CD4-positive, alpha-beta memory T cell (primary cell): Measurements from ENCODE around the gene SLC45A1. TPM values are rescaled to one million over a fixed set of nuclear protein-coding genes. Genes with fewer than 3 reads are reported as not detected.

Experiments
- CTCF ChIA-PET: fragments of 350-600 bp; sonication (Branson Sonifier 250); formaldehyde crosslinking; loops from one replicate; lab custom pipeline; 2021; ENCODE audit warnings: inconsistent platforms; ENCODE audit not compliant: partially characterized antibody; lab: Charles Lee
- POLR2A ChIA-PET: fragments of 350-600 bp; sonication (Branson Sonifier 250); formaldehyde crosslinking; loops from one replicate; lab custom pipeline; 2021; ENCODE audit not compliant: partially characterized antibody; lab: Charles Lee
- DNase-seq, 5 donors: peaks; one replicate each; pipeline versions ENCODE4 v3.0.0 to v3.0.0-alpha.2; 2020 to 2022; ENCODE audit warnings: mixed read lengths in 1 of 5
- H3K27ac ChIP-seq: one replicate; pipeline ENCODE4 v1.7.0; 2013; ENCODE audit warnings: low read depth, low read length
- H3K27me3 ChIP-seq: 2 replicates; pipeline ENCODE4 v1.7.0; 2013; ENCODE audit warnings: mild to moderate bottlenecking, low read length, moderate library complexity; ENCODE audit not compliant: insufficient read depth
- H3K36me3 ChIP-seq: 2 replicates; pipeline ENCODE4 v1.7.0; 2013; ENCODE audit warnings: mild to moderate bottlenecking, low read length, moderate library complexity; ENCODE audit not compliant: insufficient read depth
- H3K4me1 ChIP-seq: 2 replicates; pipeline ENCODE4 v1.7.0; 2013; ENCODE audit warnings: mild to moderate bottlenecking, low read length, moderate library complexity; ENCODE audit not compliant: insufficient read depth
- H3K4me3 ChIP-seq, 2 donors: one replicate each; pipeline ENCODE4 v1.7.0; 2013; ENCODE audit warnings: low read length in 2 of 2, mild to moderate bottlenecking in 1 of 2
- H3K9me3 ChIP-seq, 2 donors: one replicate each; pipeline ENCODE4 v1.7.0; 2013; ENCODE audit warnings: low read length in 2 of 2, control low read depth in 1 of 2; ENCODE audit not compliant: control insufficient read depth in 1 of 2
- H3K27ac Mint-ChIP-seq, 7 donors: one replicate each; pipeline ENCODE4 v1.8.0; 2020 to 2021; ENCODE audit warnings: mixed read lengths in 7 of 7, mild to moderate bottlenecking in 6 of 7, inconsistent platforms in 3 of 7, moderate library complexity in 3 of 7
- H3K27me3 Mint-ChIP-seq, 2 donors: one replicate each; pipeline ENCODE4 v1.8.0; 2020 to 2021; ENCODE audit warnings: mixed read lengths in 2 of 2
- H3K36me3 Mint-ChIP-seq, 2 donors: one replicate each; pipeline ENCODE4 v1.8.0; 2020 to 2021; ENCODE audit warnings: mixed read lengths in 2 of 2, inconsistent platforms in 1 of 2, mild to moderate bottlenecking in 1 of 2
- H3K4me1 Mint-ChIP-seq, 4 donors: one replicate each; pipeline ENCODE4 v1.8.0; 2020 to 2021; ENCODE audit warnings: mixed read lengths in 4 of 4, mild to moderate bottlenecking in 1 of 4
- H3K4me3 Mint-ChIP-seq, 8 donors: one replicate each; pipeline ENCODE4 v1.8.0; 2020 to 2021; ENCODE audit warnings: mixed read lengths in 8 of 8, mild to moderate bottlenecking in 7 of 8, moderate library complexity in 6 of 8, inconsistent platforms in 3 of 8
- H3K9me3 Mint-ChIP-seq, 8 donors: one replicate each; pipeline ENCODE4 v1.8.0; 2020 to 2021; ENCODE audit warnings: mixed read lengths in 8 of 8, mild to moderate bottlenecking in 5 of 8, inconsistent platforms in 3 of 8, moderate library complexity in 1 of 8
- intact Hi-C: fragments of 100-400 bp; cut with micrococcal nuclease; formaldehyde crosslinking; loops from one replicate; pipeline ENCODE4 v1.15.1; 2023
- polyA plus RNA-seq, 2 donors: library from polyadenylated mRNA; unstranded; fragments of 300-500 nt; fragmentation: Illumina TruSeq; gene quantifications; one replicate each; pipeline ENCODE4 v1.2.3, GENCODE V29; 2021
- total RNA-seq, 2 experiments: library from RNA; stranded (reverse); gene quantifications; one replicate each; pipeline ENCODE4 v1.2.3, GENCODE V29; 2021

Gene SLC45A1
- total and polyA plus RNA-seq, 4 experiments from 2014 or later, result 0.33 to 1.2 (median 0.73) TPM

DNA sequence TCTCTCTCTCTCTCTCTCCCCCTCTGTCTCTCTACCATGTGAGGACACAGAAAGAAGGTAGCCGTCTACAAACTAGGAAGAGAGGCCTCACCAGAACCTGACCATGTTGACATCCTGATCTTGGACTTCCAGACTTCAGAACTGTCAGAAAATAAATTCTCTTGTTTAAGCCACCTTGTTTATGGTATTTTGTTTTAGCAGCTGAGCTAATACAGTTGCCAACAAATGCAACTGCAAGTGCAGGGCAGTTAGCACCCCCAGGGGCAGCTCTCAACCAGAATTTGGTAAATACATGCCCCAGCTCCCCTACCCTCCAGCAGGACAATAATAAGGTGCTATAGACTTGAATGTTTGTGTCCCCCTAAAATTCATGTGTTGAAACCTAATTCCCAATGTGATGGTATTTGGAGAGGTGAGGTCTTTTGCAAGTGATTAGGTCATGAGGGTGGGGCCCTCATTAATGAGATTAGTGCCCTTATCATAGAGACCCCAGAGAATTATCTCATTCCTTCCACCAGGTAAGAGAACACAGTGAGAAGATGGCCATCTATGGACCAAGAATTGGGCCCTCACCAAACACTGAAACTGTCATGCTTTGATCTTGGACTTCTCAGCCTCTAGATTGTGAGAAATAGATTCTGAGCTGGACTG, 6.7 kb upstream of the SLC45A1 start:
- intact Hi-C loops, result loop anchor here (10.0 kb wide), 1 partner anchor 156 kb away; no protein-coding TSS in a partner anchor
- peaks cover 2 to 17% (median 8%) of the 10 kb centered on the region in 4 donors for H3K4me1 Mint-ChIP-seq
- peaks cover 8% of the 10 kb centered on the region for H3K27me3 ChIP-seq
- peaks cover 0 to 10% (median 0%) of the 10 kb centered on the region in 8 donors for H3K9me3 Mint-ChIP-seq
- no peaks in the 10 kb centered on the region for H3K9me3 ChIP-seq
- POLR2A ChIA-PET, result no interaction called here
- no peaks in the 10 kb centered on the region for H3K4me1 ChIP-seq
- no peak overlapping the region for H3K27ac Mint-ChIP-seq
- no peak overlapping the region for H3K4me3 Mint-ChIP-seq
- no peaks in the 10 kb centered on the region for H3K36me3 ChIP-seq
- CTCF ChIA-PET, result interaction anchor here (1.4 to 9.9 kb wide), 3 partner anchors 279 to 296 kb away, joined by 4 to 147 read pairs (median 10); no protein-coding TSS in a partner anchor
- DNase-seq, result no peak
- H3K27me3 Mint-ChIP-seq, result peaks cover 15 to 19% of the 10 kb centered on the region in 2 donors
- H3K27ac ChIP-seq, result no peak overlapping the region
- H3K4me3 ChIP-seq, result no peak overlapping the region
- H3K36me3 Mint-ChIP-seq, result no peaks in the 10 kb centered on the region

DNA sequence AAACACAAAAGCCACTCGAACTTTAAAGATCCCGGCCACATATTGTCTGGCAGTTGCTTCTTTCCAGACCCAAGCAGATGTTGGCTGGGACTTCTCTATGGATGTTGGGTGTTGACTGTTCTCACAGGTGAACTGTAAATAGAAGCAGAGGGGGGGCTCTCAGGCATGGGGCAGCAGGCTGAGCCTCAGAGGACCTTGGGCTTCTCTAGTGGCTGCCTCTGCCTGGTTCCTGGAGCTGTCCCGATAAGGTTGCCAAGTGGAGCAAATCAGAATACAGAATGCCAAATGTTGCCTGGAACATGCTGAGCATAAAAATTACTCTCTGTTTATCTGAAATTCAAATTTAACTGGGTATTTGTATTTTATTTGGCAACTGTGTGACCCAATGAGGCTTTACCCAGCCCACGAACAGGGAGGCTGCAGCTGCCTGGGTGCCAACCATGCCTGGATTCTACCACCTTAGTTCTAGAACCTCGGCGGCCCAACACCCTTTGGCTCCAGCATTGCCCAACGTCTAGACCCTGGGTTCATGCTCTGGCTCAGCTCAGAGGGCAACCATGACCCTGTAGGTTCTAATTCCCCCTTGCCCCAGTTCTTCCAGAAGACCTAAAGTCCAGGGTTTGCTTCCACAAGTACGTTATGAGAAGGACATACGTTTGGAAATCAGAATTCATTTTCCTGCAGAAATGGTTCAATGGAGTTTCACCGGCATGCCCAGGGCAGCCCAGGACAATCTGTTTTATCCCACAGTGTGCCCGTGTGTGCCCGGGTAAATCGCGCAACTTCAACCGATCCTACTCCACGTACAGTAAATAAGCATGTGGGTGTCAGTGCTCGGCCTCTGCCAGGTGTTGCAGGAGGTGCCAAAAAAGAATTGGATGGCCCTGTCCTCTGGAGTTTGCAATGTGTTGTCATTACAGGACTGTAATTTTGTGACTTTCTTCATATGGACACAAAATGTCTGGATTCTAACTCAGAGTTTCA, 5.4 kb upstream of the SLC45A1 start:
- Histone ChIP-seq H3K4me1 (peaks cover under 1% of the 10 kb centered on the region), H3K36me3 (no peaks in the 10 kb centered on the region), H3K27ac (no peak overlapping the region), H3K9me3 (no peaks in the 10 kb centered on the region), H3K27me3 (peaks cover 8% of the 10 kb centered on the region), H3K4me3 (no peak overlapping the region)
- Mint-ChIP-seq H3K36me3 (no peaks in the 10 kb centered on the region), H3K4me1 (peaks cover 2 to 21% (median 12%) of the 10 kb centered on the region in 4 donors), H3K27ac (no peak overlapping the region), H3K27me3 (peaks cover 16 to 24% of the 10 kb centered on the region in 2 donors), H3K9me3 (peaks cover 0 to 10% (median 0%) of the 10 kb centered on the region in 8 donors), H3K4me3 (no peak overlapping the region)
- POLR2A ChIA-PET, result no interaction called here
- no peak for DNase-seq
- intact Hi-C loops, result loop anchor here (10.0 kb wide), 1 partner anchor 158 kb away; no protein-coding TSS in a partner anchor
- CTCF ChIA-PET, result interaction anchor here (1.4 to 9.9 kb wide), 5 partner anchors 9 to 297 kb away, joined by 4 to 147 read pairs (median 10); no protein-coding TSS in a partner anchor

DNA sequence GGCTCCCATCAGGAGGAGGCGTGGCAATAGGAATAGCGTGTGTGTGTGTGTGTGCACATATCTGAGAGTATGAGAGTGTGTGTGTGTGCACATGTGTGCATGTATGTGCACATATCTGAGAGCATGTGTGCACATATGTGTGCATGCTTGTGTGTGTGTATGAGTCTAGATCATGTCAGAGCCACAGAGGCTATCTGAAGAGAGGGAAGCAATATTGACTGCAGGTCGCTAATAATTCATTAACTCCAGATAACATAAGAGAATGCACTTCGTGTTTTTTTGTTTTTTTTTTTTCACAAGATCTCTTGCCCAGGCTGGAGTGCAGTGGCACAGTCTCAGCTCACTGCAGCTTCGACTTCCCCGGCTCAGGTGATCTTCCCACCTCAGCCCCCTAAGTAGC, 4.7 kb upstream of the SLC45A1 start:
- Mint-ChIP-seq H3K4me3 (no peak overlapping the region), H3K27ac (no peak overlapping the region), H3K36me3 (no peaks in the 10 kb centered on the region), H3K4me1 (peaks cover 2 to 24% (median 13%) of the 10 kb centered on the region in 4 donors), H3K9me3 (peaks cover 0 to 10% (median 0%) of the 10 kb centered on the region in 8 donors), H3K27me3 (peaks cover 16 to 24% of the 10 kb centered on the region in 2 donors)
- ChIA-PET POLR2A (no interaction called here), CTCF (interaction anchor here (1.5 to 9.9 kb wide), 5 partner anchors 10 to 298 kb away, joined by 5 to 147 read pairs (median 32); partner anchors contain the start of gene ERRFI1)
- no peak for DNase-seq
- Histone ChIP-seq H3K4me1 (peaks cover 5% of the 10 kb centered on the region), H3K36me3 (no peaks in the 10 kb centered on the region), H3K27me3 (peaks cover 8% of the 10 kb centered on the region), H3K9me3 (no peaks in the 10 kb centered on the region), H3K4me3 (no peak overlapping the region), H3K27ac (no peak overlapping the region)
- intact Hi-C loops, result loop anchor here (10.0 kb wide), 1 partner anchor 158 kb away; no protein-coding TSS in a partner anchor

DNA sequence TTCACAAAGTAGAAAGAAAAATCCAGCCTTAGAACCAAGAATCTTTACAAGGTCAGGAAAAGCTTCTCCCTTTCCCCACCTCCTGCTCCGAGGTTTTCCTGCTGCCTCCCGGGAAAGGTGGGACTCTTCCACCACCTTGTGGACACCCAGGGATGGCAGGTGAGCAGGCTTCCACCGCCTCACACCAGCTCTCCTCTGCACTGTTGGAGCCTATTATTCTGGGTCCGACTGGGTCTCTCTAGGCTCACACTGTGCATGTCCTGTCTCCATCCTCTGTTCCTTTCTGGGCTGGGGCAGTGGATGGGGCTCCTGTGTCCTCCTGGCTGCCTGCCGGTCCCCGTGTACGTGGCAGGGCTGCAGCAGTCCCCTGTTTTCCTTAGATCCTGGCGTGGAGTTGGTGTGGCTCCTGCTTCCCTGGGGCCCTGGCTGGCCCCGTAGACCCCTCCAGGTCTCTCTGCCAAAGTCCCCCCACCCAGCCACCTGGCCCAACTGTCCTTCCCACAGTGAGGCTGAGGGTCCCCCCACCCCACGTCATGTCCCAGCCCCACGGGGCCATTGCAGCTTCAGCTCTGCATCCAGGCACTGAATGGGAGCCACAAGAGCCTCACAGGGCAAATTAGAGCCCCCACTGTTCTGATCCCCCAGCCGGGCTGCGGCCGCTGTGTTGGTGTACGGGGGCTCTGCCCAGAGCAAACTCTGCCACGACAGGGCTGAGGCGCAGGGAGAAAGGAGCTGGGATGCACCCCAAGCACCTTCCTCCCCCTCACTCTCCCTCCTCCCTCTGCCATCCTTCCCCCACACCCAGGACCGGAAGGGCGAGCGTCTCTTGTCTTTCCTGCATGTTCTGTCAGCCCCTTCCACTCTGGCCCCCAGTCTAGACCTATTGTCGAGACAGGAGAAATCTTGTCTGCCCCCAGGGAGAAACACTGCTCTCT, 3.3 kb upstream of the SLC45A1 start:
- DNase-seq, result peak; percentile 44 to 53 (median 50)
- Mint-ChIP-seq H3K9me3 (peaks cover 0 to 10% (median 0%) of the 10 kb centered on the region in 8 donors), H3K4me3 (peak overlapping the region in 1 of 8 donors; percentile 55), H3K36me3 (no peaks in the 10 kb centered on the region), H3K27ac (peak overlapping the region in 1 of 7 donors; percentile 69), H3K4me1 (peaks cover 4 to 30% (median 16%) of the 10 kb centered on the region in 4 donors), H3K27me3 (peaks cover 16 to 24% of the 10 kb centered on the region in 2 donors)
- ChIA-PET CTCF (interaction anchor here (0.5 to 9.9 kb wide), 14 partner anchors 12 to 514 kb away, joined by 3 to 147 read pairs (median 4); partner anchors contain the start of gene ERRFI1), POLR2A (interaction anchor here (0.6 to 0.7 kb wide), 2 partner anchors 284 to 299 kb away, joined by 3 to 4 read pairs; no protein-coding TSS in a partner anchor)
- peaks cover 8% of the 10 kb centered on the region for H3K27me3 ChIP-seq
- intact Hi-C loops, result loop anchor here (1.0 to 10.0 kb wide), 4 partner anchors 160 to 332 kb away; no protein-coding TSS in a partner anchor
- no peak overlapping the region for H3K27ac ChIP-seq
- H3K36me3 ChIP-seq, result no peaks in the 10 kb centered on the region
- H3K4me1 ChIP-seq, result peaks cover 11% of the 10 kb centered on the region
- H3K9me3 ChIP-seq, result no peaks in the 10 kb centered on the region
- no peak overlapping the region for H3K4me3 ChIP-seq

DNA sequence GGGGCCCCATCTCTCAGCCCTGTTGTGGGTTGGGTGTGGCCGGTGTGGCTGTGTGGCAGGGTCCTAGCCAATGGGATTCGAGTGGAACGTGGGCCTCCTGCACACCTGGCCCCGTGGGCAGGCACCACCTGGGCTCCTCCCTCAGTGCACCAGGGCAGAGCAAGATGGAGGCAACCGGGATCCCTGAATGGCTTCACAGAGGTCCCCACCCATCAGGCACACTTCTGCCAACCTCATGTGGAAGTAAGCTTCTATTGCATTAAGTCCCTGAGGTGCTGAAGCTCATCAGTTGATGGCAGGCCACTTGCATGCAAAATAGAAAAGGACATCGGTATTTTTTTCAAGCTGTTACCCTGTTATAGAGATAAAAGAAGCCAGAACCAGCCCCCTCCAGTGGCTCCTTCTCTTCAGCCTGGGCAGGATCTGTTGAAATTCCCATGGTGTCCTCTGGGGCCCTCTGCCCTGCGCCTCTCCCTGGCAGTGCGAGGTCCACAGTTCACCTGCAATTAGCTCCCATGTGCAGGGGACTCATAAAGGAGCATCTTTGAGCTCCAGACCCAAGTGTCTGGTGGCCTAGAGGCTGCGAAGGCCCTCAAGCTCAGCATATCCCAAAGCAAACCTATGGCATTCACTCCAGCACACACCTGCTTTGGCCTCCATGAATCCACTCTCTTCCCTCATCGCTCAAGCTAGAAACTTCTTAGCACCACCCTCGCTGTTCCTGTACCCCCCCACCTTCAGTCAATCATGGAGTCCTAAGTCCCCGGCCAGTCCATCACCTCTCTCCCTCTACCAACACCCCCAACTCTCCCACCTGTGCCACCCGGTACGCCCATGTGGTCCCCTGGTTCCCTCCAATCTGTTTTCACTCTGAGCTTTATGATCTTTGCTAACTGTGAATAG, 2.1 kb upstream of the SLC45A1 start:
- Histone ChIP-seq H3K27ac (no peak overlapping the region), H3K36me3 (no peaks in the 10 kb centered on the region), H3K9me3 (no peaks in the 10 kb centered on the region), H3K4me1 (peaks cover 11% of the 10 kb centered on the region), H3K27me3 (peaks cover 8% of the 10 kb centered on the region), H3K4me3 (no peak overlapping the region)
- Mint-ChIP-seq H3K4me1 (peaks cover 4 to 30% (median 16%) of the 10 kb centered on the region in 4 donors), H3K27ac (peak overlapping the region in 1 of 7 donors; percentile 46), H3K36me3 (no peaks in the 10 kb centered on the region), H3K27me3 (peaks cover 14 to 24% of the 10 kb centered on the region in 2 donors), H3K4me3 (no peak overlapping the region), H3K9me3 (peaks cover 0 to 10% (median 0%) of the 10 kb centered on the region in 8 donors)
- no peak for DNase-seq
- intact Hi-C loops, result loop anchor here (10.0 kb wide), 1 partner anchor 161 kb away; no protein-coding TSS in a partner anchor
- CTCF ChIA-PET, result interaction anchor here (0.8 to 9.9 kb wide), 10 partner anchors 34 to 335 kb away, joined by 3 to 147 read pairs (median 7); partner anchors contain the start of gene ERRFI1
- POLR2A ChIA-PET, result interaction anchor here (0.5 to 1.1 kb wide), 4 partner anchors 212 to 485 kb away, joined by 3 to 5 read pairs (median 3); no protein-coding TSS in a partner anchor
